Adrenal gland (tissue), 12 donors: ENCODE data around the gene SRR. TPM values are rescaled to one million over a fixed set of nuclear protein-coding genes. Genes with fewer than 3 reads are reported as not detected.
"Not testable (repeated sequence)": the region's sequence is repeated elsewhere in the genome, so short reads cannot be mapped to it uniquely, and the experiment has no call there.

Experiments used
- DNase-seq, 7 donors: peaks; one replicate each; pipeline ENCODE4 v3.0.0-alpha.2; 2019 to 2020
- H3K27ac ChIP-seq, 5 donors: fragments of 200-600 bp; sonication (generic) in 4 of 5; 1 replicate in 3 of 5; 2 replicates in 2 of 5; pipeline versions ENCODE4 v1.5.1 to v1.8.0; 2016 to 2020; ENCODE audit warnings: mild to moderate bottlenecking in 1 of 5
- H3K27me3 ChIP-seq: fragments of 200-600 bp; 2 replicates; pipeline ENCODE4 v1.8.0; 2021
- H3K36me3 ChIP-seq, 2 donors: fragments of 200-600 bp; replicated peaks in 1 of 2; 1 replicate in 1 of 2; 2 replicates in 1 of 2; pipeline versions ENCODE4 v1.5.1 to v1.8.0; 2018 to 2022
- H3K4me1 ChIP-seq, 2 donors: fragments of 200-600 bp; replicated peaks in 1 of 2; 1 replicate in 1 of 2; 2 replicates in 1 of 2; pipeline versions ENCODE4 v1.5.1 to v1.8.0; 2018 to 2021
- H3K4me3 ChIP-seq, 4 donors: fragments of 200-600 bp; sonication (generic) in 3 of 4; one replicate each; pipeline ENCODE4 v1.5.1; 2016 to 2018
- H3K9me3 ChIP-seq, 3 donors: fragments of 200-600 bp; sonication (generic) in 1 of 3; replicated peaks in 1 of 3; 1 replicate in 2 of 3; 2 replicates in 1 of 3; pipeline versions ENCODE4 v1.5.1 to v1.8.0; 2016 to 2021
- CTCF ChIP-seq, 6 experiments: fragments of 450-650 bp in 4 of 6; fragments of 200-600 bp in 2 of 6; sonication (generic) in 1 of 6; IDR thresholded peaks; 1 replicate in 5 of 6; 2 replicates in 1 of 6; pipeline versions ENCODE4 v1.5.1 to v1.8.0; 2016 to 2021; ENCODE audit warnings: antibody characterized with exemption in 6 of 6, mild to moderate bottlenecking in 2 of 6, moderate library complexity in 1 of 6
- POLR2A ChIP-seq, 2 donors: fragments of 450-650 bp; IDR thresholded peaks; one replicate each; pipeline ENCODE4 v1.6.1; 2017; ENCODE audit warnings: antibody characterized with exemption in 2 of 2, mild to moderate bottlenecking in 2 of 2, moderate library complexity in 1 of 2
- WGBS, 4 donors: extraction: QIAGEN DNeasy Blood & Tissue Kit in 2 of 4; methylation state at CpG; one replicate each; pipeline versions ENCODE4 v1.1.5 to v1.1.7; 2013 to 2017; 5-methylcytosine and 5-hydroxymethylcytosine counted together
- intact Hi-C, 2 donors: fragments of 100-400 bp; cut with DNase I; formaldehyde crosslinking; loops; one replicate each; pipeline versions ENCODE4 v1.14.1 to v1.15.0; 2022 to 2023
- polyA plus RNA-seq, 3 donors: library from polyadenylated mRNA; stranded (reverse); fragments of 200-250 nt in 2 of 3; fragments of 350-450 nt in 1 of 3; fragmentation: Illumina TruSeq in 1 of 3; extraction: RNeasy Lipid Tissue Mini Kit (QIAGEN cat#74804) in 1 of 3; gene quantifications; one replicate each; pipeline ENCODE4 v1.2.3, GENCODE V29; 2013 to 2014
- total RNA-seq, 9 donors: library from RNA; depleted of rRNA in 4 of 9; stranded (reverse); fragments of >200 nt in 4 of 9; fragments of 120-200 nt in 1 of 9; fragmentation: NEBNext Ultra II Directional in 1 of 9; extraction: Animal tissue kit (Norgen Biotek cat#: 25700) in 1 of 9; gene quantifications; one replicate each; pipeline versions ENCODE4 v1.1.0 to v1.2.4, GENCODE V29; 2013 to 2023
- donor health status: healthy with polysubstance abuse.
- donor health status: Bipolar disorder and iron deficiency.
- donor health status: DM: yes; HTN: yes; CAD: no.
- donor health status: DM: no; HTN: no; CAD: no.
- donor health status: DM: no; HTN: no; CAD: no.
- donor health status: DM: yes; HTN: yes; CAD: no.

Gene SRR
- total and polyA plus RNA-seq, 12 donors, result 3.8 to 58.6 (median 17.1) TPM

DNA sequence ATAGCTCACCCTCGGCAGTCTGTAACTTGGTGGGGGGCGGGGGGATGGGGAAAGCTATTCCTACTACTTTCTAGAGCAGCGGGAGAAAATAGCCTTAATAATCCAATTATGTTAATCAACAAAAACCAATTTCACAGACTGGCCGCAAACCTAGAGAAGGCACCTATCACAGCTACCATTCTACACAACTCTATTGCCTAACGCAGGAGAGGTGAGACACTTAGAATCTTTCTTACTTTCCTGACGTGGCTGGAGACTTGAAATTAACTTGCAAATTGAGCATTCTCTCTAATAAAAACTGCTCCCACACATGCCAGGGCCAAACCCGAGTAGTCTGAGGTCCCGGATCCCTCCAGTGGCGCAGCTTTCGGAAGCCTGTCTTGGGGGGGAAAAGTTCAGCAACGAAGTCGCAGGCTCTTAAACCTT, 959 bp upstream of the SRR start:
- Histone ChIP-seq H3K27me3 (no peaks in the 10 kb centered on the region), H3K4me1 (peaks cover 9 to 14% of the 10 kb centered on the region in 2 donors), H3K36me3 (peaks cover 0 to 4% of the 10 kb centered on the region in 2 donors), H3K4me3 (peak overlapping the region; percentile 31 to 88 (median 67)), H3K27ac (peak overlapping the region in 4 of 5 donors; percentile 83 to 91 (median 87)), H3K9me3 (no peaks in the 10 kb centered on the region)
- no peak for DNase-seq
- TF ChIP-seq POLR2A (IDR thresholded peaks at IDR 0.05), result no peak
- TF ChIP-seq CTCF (IDR thresholded peaks at IDR 0.05), result no peak
- 3 to 5% (median 3%) methylated on average over 12 of the region's 12 CpGs for WGBS, 4 donors
- intact Hi-C loops, result no loop called here

- no peaks in the 10 kb centered on the region for H3K9me3 ChIP-seq
- no peak overlapping the region for H3K4me3 ChIP-seq
- peaks cover 9 to 23% of the 10 kb centered on the region in 2 donors for H3K4me1 ChIP-seq
- H3K27ac ChIP-seq, result no peak overlapping the region
- TF ChIP-seq POLR2A (IDR thresholded peaks at IDR 0.05) (no peak), CTCF (IDR thresholded peaks at IDR 0.05) (no peak)
- WGBS, 4 donors, result 76 to 92% (median 89%) methylated on average over 4 of the region's 4 CpGs
- H3K27me3 ChIP-seq, result no peaks in the 10 kb centered on the region
- no peak for DNase-seq
- peaks cover 0 to 4% of the 10 kb centered on the region in 2 donors for H3K36me3 ChIP-seq
- intact Hi-C loops, result no loop called here
Measured at GRCh38 chr17:2304931-2305330, 1.2 kb downstream of the SRR start.

GRCh38 chr17:2309338-2310154, 5.8 kb downstream of the SRR start:
- peak overlapping the region in 2 of 5 donors; percentile 17 to 21 for H3K27ac ChIP-seq
- DNase-seq, result peak in 6 of 7 donors; percentile 30 to 70 (median 50)
- H3K4me3 ChIP-seq, result no peak overlapping the region
- intact Hi-C loops, result loop anchor here in 1 of 2 donors (5.0 kb wide), 1 partner anchor 38 kb away; no protein-coding TSS in a partner anchor
- H3K9me3 ChIP-seq, result no peaks in the 10 kb centered on the region
- H3K36me3 ChIP-seq, result no peaks in the 10 kb centered on the region
- peaks cover 0 to 10% of the 10 kb centered on the region in 2 donors for H3K4me1 ChIP-seq
- no peak for TF ChIP-seq POLR2A (IDR thresholded peaks at IDR 0.05)
- no peak for TF ChIP-seq CTCF (IDR thresholded peaks at IDR 0.05)
- 67 to 71% (median 69%) methylated on average over 6 of the region's 6 CpGs for WGBS, 4 donors
- H3K27me3 ChIP-seq, result no peaks in the 10 kb centered on the region

DNA sequence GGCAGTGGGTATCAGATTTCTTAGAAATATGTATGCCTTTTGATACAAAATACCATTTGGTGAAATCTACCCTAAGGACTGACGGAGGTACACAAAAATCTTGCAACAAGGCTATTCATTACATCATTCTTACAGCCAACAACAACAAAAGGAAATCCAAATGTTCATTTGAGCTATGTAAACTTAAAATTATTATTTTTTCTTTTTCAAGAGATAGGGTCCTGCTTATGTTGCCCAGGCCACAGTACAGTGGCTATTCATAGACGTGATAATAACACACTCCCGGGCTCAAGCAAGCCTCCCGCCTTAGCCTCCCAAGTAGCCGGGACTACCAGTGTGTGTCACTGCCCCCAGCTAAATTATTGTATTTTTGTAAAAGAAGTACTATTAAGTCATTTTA, 9.0 kb downstream of the SRR start:
- intact Hi-C loops, result loop anchor here in 1 of 2 donors (5.0 kb wide), 1 partner anchor 35 kb away; no protein-coding TSS in a partner anchor
- TF ChIP-seq CTCF (IDR thresholded peaks at IDR 0.05) (no peak), POLR2A (IDR thresholded peaks at IDR 0.05) (no peak)
- no peaks in the 10 kb centered on the region for H3K9me3 ChIP-seq
- peak overlapping the region in 1 of 5 donors; percentile 11 for H3K27ac ChIP-seq
- WGBS, 4 donors, result 78 to 87% (median 80%) methylated on average over 5 of the region's 5 CpGs
- H3K4me3 ChIP-seq, result no peak overlapping the region
- H3K4me1 ChIP-seq, result peaks cover 0 to 9% of the 10 kb centered on the region in 2 donors
- DNase-seq, result no peak
- H3K27me3 ChIP-seq, result no peaks in the 10 kb centered on the region
- no peaks in the 10 kb centered on the region for H3K36me3 ChIP-seq

DNA sequence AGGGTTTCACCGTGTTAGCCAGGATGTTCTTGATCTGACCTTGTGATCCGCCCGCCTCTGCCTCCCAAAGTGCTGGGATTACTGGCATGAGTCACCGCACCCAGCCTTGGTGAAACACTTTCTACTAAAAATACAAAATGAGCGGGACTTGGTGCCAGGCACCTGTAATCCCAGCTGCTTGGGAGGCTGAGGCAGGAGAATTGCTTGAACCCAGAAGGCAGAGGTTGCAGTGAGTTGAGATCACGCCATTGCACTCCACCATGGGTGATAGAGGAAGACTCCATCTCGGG, 13.1 kb downstream of the SRR start:
- H3K9me3 ChIP-seq, H3K36me3 ChIP-seq, H3K4me3 ChIP-seq, H3K4me1 ChIP-seq, H3K27ac ChIP-seq, intact Hi-C loops, H3K27me3 ChIP-seq: not testable (repeated sequence)
- 48 to 68% (median 57%) methylated on average over 7 of the region's 7 CpGs for WGBS, 4 donors
- peak; percentile 45 to 79 (median 74) for DNase-seq
